HG03575 (cell line): Measurements from ENCODE around the gene CPA4.

Experiments used
- ATAC-seq: cut with Tn5 transposase; IDR thresholded peaks from one replicate; pipeline ENCODE4 v1.9.1; 2021; ENCODE audit not compliant: unreplicated experiment, insufficient number of reproducible peaks, low FRiP score; ENCODE audit errors: extremely low read depth

The CPA4 gene

DNA sequence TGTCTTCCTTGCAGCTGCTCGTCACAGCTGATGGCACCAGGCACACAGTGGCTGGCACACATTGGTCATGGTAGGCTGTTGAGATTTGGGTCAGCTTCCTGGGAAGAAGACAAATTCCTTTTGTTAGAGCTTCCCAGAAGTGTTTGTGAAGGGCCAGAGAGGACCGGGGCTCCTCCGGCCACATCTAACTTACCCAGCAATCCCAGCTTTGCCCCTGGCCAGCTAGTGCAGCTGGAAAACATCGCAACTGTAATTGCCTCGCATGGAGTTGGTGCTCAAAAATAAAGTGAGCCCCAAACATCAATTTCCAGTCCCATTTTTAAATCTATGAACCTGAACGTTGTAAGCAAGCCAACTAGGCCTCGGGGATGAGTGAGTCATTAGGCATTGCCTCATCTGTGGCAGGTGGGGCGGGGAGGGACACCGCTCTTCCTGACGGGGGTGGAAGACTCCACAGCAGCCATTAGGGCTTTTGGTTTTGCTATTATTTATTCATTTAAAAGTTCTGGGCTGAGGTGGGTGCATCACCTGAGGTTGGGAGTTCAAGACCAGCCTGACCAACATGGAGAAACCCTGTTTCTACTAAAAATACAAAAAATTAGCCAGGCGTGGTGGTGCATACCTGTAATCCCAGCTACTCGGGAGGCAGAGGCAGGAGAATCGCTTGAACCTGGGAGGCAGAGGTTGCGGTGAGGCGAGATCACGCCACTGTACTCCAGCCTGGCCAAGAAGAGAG lies 64.1 kb downstream of the CPA4 start:
- ATAC-seq, result no peak

DNA sequence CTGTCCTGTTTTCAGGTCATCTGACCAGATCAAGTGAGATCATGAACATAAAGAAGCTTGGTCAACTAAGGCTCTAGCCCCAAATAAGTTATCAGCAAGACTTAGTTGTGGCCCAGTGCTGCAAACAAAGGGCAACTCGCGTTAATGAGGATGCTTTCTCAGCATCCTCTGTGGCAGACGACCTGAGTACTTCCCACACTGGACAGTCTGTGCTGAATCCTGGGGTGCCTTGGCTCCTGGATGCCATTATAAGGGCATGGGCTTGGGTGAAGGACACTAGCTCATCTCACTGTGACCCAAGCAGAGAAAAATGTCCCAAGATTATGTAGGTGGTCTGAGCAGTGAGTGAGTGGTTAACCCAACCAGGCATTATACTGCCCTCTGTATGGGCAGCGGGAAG lies 65.5 kb downstream of the CPA4 start:
- ATAC-seq, result no peak

DNA sequence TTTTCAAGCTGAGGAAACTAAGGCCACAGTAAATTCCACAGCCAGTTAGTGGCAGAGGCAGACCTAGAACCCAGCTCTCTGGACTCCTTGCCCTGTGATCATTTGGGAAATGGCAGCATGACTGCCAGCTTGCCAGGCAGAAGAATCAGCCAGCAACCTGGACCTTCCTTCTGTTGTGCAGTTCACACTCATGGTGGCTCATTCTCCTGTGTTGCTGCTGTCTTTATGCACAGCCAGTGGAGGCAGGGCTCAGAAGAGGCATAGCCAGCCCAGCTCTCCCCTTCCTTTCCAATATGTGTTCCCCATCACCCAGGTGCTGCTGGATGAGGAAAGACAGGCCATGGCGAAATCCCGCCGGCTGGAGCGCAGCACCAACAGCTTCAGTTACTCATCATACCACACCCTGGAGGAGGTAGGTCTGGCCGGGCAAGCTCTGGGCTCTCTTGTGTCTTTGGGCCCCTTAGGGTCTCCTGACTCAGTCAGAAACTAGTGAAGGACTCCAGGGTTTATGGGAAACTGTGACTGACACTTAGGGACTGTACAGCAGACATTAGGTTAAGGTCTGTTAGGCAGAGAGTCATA lies 66.4 kb downstream of the CPA4 start:
- ATAC-seq, result no peak

DNA sequence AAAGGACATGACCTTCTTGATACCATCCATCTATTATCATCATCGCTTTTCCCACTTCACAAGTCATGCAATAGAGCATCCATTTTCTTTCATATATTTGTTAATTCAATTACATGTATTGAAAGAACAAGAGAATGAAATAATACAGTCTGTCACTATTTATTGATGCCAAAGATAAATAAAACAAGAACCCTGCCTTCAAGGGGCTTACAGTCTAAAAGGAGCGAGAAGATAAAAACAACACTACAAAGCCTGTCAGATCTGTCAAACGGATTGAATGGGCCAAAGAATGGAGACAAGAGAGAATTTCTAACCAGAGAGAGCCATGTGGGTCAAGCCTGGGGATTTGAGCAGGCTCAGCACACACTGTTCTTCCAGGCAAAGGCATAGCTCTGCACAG lies 67.6 kb downstream of the CPA4 start:
- no peak for ATAC-seq

DNA sequence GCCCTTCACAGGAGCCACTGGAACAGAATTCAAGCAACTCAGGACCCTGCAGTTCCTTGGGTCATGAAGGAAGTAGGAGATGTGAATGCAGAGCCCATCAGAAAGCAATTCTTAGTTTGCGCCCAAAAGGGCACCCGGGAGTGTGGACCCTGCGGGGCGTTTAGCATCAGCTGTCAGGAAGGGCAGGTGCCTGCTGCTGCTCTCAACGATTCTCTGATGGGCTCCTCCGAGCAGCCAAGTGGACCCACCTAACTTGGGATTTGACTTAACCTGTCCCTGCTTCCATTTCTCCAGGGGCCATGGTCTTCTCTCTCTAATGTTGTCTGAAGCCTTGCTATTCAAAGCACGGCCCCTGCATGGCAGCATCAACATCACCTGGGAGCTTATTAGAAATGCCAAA lies 68.7 kb downstream of the CPA4 start:
- ATAC-seq, result no peak

DNA sequence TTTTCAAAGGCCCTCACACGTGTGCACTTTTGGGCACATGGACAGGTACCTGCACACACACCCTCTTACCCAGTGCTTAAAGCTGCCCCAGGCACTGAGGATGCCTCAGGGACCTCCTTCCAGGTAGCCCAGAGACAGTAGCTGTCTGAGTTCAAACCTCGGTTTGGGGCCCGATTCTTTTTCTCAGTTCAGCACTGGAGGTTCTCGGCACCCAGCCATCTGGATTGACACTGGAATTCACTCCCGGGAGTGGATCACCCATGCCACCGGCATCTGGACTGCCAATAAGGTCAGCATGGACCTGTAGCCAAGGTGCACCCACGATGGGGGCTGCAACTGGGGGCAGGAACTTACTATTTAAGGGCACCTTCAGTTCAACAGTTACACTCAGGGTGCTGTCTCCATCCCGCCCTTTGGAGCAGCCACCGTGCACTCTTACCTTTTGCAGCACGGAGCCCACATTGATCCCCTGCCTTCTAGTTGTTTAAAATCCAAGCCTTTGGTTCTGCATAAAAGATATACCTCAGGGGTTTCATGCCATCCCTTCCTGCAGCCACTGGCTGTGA lies 69.4 kb downstream of the CPA4 start:
- ATAC-seq, result no peak

DNA sequence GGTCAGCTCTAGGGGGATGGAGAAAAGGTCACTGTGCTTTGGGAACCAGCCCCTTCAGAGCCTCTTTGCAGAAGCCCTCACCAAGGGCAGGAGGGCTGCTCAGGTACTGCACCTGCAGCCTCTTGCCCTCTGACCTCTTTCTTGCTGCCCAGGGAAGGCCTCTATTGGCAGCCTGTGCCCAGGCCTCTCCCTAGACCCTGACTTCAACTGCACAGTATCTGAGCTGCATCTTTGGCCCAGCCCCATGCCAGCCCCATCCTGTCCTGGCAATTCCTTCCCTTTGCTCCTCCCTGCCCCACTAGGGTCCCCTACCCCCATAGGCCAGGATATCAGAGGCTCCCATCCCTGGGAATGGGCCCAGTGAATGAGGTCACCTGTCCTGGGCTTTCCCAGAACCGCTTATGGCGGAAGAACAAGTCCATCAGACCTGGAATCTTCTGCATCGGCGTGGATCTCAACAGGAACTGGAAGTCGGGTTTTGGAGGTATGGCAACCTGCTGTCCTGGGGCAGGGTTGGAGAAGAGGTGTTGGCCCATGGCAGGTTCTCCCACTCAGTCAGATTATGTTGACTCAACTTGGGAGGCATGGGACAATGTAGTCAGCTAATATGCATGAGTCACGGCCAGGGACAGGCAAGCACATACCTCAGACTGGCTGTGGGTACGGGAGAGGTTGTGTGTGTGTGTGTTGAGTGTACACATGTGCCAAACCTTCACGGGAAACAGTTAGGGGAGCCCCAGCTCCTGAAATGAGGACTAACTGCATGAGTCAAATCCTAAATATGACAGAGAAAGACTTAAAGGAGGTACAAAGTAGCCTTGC lies 70.3 kb downstream of the CPA4 start:
- ATAC-seq, result no peak

DNA sequence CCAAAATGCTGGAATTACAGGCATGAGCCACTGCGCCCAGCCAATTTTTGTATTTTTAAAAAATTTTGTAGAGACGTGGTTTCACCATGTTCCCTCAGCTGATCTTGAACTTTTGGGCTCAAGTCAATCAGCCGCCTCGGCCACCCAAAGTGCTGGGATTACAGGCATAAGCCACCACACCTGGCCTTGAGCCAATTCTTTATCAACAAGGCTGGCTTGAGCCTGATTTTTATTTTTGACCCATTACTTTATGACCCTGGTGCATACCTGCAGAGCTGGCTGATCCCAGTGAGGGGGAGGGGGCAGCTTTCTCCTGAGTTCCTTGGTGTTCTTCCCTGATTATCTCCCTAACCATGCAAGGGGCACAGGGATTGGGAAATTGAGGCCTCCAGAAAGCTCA lies 71.5 kb downstream of the CPA4 start:
- no peak for ATAC-seq

DNA sequence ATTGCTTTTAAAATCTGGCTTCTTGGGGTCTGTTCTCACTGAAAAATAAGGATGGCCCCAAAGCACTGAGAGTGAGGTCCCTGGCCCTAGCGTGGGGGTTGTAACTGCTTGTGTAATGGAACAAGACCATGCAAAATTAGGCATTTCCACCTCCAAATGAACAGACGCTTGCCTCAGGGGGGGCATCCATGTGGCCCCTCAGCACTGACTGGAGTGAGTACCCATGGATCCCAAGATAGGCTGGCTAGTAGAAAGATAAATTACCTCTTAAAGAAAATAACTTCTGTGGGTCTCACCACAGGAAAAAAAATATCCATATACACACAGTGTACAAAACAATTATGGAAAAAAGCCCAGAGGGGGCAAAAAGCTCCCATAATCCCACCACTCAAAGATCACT lies 72.1 kb downstream of the CPA4 start:
- ATAC-seq, result no peak

DNA sequence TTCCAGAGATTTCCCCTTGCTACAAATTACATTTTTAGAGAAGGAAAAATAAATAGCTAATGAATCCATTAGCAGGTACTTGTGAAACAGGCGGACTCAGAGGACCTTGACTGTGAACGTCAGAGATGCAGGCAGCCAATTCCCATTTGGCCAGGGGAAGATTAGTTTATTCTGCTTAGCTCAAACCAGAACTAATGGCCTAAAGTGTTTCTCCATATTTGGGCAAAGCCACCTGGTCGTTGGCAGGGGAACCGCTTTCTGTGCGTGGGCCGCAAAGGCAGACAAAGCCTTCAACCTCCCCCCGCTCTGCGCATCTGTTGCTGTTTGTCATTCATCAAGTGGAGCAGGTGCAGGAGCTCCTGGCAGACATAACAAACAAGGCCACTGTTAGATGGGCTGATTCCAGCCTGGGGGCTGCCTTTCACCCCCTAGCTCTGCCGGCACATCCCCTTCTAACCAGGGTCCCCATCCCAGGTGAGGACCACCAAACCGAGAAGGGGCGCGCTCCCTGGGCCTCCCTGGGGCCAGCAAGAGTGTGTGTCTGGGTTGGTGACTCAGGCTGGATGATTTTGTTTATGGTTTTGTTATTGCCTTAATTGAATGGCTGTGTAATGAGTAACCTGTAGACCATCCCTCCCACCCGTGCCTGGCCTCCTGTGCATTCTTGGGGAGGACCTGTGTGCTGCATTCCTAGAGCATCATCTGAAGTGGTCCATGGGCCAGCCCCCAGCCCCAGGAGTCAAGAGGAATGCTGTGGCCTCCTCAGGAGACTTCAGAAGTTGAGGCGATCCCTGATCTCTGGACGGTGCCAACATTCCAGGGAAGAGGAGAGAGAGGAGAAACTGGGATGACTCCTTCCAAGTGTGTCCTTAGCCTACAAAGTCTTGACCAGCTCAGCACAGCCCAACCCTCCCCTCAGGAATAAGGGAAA lies 72.8 kb downstream of the CPA4 start:
- no peak for ATAC-seq

DNA sequence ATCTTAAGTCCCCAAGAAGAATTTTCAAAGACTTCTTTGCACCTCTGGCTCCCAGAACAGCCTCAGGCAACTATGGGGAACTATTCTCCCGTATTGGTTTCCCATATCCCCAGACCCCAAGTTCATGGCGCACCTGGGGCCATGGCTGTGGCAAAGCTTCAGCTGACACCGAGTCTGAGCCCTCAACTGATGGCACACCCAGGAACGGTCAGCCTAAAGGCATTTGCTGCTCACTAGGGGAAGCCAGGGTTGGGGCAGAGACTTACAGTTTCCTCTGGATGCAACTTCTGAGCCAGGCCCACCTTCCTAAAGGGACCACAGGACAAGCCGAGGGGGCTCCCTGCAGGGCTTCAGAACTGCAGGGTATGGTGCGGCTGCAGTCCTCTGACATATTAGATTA lies 73.6 kb downstream of the CPA4 start:
- no peak for ATAC-seq

DNA sequence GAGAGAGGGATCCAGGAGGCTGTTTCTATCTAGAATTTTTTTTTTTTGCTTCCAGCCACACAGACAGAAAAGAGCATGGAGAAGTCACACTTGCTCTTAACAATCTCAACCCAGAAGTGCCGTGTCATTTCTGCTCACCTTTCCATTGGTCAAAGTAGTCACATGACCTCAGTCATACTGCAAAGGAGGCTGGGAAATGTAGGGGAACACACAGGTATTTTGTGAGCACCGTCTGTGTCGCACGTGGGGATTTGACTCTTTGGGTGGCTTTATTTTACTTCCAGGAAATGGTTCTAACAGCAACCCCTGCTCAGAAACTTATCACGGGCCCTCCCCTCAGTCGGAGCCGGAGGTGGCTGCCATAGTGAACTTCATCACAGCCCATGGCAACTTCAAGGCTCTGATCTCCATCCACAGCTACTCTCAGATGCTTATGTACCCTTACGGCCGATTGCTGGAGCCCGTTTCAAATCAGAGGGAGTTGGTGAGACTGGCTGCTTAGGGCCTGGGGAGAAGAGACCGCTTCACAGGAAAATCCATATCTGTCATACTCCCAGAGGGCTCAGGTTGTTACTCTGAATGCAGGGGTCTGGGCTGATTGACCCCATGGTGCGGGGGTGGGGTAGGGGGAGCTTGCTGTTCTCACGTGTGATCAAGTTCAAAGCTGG lies 74.3 kb downstream of the CPA4 start:
- no peak for ATAC-seq

DNA sequence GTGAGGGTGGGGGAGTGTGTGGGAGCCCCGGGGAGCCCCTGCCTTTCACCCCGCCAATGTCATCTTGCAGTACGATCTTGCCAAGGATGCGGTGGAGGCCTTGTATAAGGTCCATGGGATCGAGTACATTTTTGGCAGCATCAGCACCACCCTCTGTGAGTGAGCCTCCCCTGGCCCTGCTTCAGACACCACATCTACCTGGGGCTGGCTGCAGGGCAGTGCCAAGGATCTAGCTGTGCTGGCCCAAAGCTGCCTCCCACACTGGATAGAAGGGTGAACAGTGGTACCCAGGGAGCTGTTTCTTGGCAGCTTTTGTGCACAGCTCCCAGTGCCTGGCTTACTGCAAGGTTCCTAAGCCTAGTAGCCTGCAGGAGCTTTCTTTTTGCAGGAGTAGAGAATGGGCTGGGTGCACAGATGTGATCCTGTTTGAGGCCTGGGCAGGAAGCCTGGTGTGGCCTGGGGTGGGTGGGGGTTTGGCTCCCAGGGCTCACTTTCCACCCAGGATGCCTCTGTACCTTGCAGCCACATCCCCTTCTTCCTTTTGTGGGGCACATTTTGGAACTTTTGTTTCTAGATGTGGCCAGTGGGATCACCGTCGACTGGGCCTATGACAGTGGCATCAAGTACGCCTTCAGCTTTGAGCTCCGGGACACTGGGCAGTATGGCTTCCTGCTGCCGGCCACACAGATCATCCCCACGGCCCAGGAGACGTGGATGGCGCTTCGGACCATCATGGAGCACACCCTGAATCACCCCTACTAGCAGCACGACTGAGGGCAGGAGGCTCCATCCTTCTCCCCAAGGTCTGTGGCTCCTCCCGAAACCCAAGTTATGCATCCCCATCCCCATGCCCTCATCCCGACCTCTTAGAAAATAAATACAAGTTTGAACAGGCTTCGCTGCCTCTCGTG lies 75.1 kb downstream of the CPA4 start:
- no peak for ATAC-seq

DNA sequence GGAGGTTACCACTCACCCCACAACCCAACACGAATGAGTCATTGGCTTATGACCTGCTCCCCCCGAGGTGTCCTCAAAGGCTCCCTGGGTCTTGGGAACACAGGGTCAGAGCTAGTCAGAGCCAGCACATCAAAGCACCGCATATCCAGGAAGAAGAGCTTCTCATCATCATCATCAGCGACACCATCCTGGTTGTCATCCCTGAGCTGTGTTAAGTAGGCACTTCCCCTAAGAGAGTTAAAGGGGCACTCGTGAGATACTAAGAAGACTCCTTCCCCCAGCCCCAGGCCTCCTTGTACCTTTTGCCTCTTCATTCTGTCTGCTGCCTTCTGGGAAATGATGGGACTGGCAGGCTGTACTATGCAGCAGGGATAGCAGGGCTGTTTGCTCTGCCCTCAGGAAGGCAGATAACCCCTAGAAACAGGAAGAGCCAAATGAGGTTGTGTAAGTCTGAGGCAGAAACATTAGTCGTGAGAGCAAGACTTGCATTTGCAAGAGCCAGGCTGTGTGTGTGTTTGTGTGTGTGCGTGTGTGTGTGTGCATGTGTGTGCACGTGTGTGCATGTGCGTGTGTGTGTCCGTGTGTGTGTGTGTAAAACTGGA lies 76.2 kb downstream of the CPA4 start:
- ATAC-seq, result no peak

DNA sequence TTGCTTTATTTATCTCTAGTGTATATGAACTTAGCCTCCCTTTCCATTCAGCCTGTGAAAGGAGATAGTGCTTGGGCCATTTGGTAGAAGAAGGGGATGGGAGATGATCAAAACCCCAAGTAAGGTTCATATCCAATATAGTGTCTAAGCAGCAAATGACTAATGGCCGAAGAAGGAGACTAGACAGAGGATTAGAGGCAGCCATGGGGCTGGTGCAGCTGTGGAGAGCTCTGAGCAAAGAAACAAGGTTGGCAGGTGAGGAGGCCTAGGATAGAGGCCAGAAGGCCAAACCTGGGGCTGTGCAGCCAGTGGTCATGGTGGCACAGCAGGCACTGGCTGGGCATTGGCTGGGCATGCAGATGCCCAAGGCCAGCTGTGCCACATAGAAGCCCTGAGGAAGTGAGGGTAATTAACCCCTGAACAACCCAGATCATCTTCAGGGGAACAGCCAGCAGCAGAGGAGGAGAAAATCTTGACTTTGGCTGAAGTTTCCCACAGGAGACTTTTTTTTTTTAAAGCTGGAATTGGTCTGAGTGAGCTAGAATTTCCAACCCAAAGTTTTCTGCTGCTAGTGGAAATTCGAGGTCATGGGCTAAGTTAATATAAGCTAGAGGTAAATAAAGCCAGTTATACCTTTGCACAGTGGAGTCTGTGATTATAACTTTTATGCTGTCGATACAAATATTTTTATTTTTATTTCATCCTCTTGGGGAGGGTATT lies 77.0 kb downstream of the CPA4 start:
- ATAC-seq, result no peak

DNA sequence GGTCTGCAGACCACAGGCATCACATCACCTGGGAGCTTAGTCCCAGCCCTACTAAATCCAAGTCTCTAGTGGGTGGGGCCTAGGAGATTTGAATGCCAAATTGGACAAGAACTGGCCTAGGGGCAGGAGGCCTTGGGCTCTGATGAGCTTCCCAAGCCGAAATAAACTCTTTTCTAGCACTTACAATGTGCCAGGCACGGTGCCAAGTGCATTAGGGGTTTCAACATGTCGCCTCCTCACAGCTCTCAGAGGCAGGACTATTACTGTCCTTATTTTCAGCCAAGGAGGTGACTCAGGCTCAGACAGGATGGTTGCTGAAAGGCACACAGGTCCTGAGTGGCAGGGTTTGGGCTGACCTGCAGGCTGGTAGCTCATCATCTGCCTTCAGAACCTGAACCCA lies 78.1 kb downstream of the CPA4 start:
- ATAC-seq, result no peak
